H9 (cell line): ENCODE results near the gene GALNT10. TPM values are rescaled to one million over a fixed set of nuclear protein-coding genes. Genes with fewer than 3 reads are reported as not detected.

ENCODE experiments used
- DNase-seq: peaks from one replicate; pipeline ENCODE4 v3.0.0-alpha.2; 2017
- H2AFZ ChIP-seq: one replicate; pipeline ENCODE4 v1.6.1; 2013; ENCODE audit warnings: mild to moderate bottlenecking, low read length, control low read depth, moderate library complexity
- H2AK5ac ChIP-seq: 2 replicates; pipeline ENCODE4 v1.6.1; 2013; ENCODE audit warnings: low read length, control low read depth, mixed read lengths; ENCODE audit not compliant: insufficient read length
- H2BK120ac ChIP-seq: one replicate; pipeline ENCODE4 v1.6.1; 2013; ENCODE audit warnings: low read depth, mild to moderate bottlenecking, low read length, control low read depth, inconsistent platforms; ENCODE audit not compliant: poor library complexity, severe bottlenecking
- H2BK12ac ChIP-seq: 2 replicates; pipeline ENCODE4 v1.6.1; 2013; ENCODE audit warnings: low read length, control low read depth, mixed read lengths, low read depth; ENCODE audit not compliant: insufficient read length
- H2BK15ac ChIP-seq: 2 replicates; pipeline ENCODE4 v1.6.1; 2013; ENCODE audit warnings: low read depth, low read length, control low read depth
- H2BK20ac ChIP-seq: one replicate; pipeline ENCODE4 v1.6.1; 2013; ENCODE audit warnings: low read depth, mild to moderate bottlenecking, low read length, control low read depth, inconsistent platforms; ENCODE audit not compliant: poor library complexity, severe bottlenecking
- H2BK5ac ChIP-seq: 2 replicates; pipeline ENCODE4 v1.6.1; 2013; ENCODE audit warnings: low read length, control low read depth, mixed read lengths; ENCODE audit not compliant: insufficient read length
- H3K14ac ChIP-seq: 2 replicates; pipeline ENCODE4 v1.6.1; 2013; ENCODE audit warnings: low read length, control low read depth; ENCODE audit not compliant: insufficient read depth
- H3K18ac ChIP-seq: 2 replicates; pipeline ENCODE4 v1.6.1; 2013; ENCODE audit warnings: low read depth, mild to moderate bottlenecking, mixed read lengths, low read length, control low read depth; ENCODE audit not compliant: insufficient read length
- H3K23ac ChIP-seq: 2 replicates; pipeline ENCODE4 v1.6.1; 2013; ENCODE audit warnings: low read length, control low read depth, mixed read lengths, low read depth; ENCODE audit not compliant: insufficient read length
- H3K23me2 ChIP-seq: 2 replicates; pipeline ENCODE4 v1.6.1; 2013; ENCODE audit warnings: low read depth, mild to moderate bottlenecking, mixed read lengths, low read length, control low read depth; ENCODE audit not compliant: insufficient read length, poor library complexity, severe bottlenecking
- H3K27ac ChIP-seq: 2 replicates; pipeline ENCODE4 v1.5.1; 2013; ENCODE audit warnings: low read length, control low read depth, mixed read lengths, low read depth; ENCODE audit not compliant: insufficient read length
- H3K27me3 ChIP-seq: 2 replicates; pipeline ENCODE4 v1.6.1; 2013; ENCODE audit warnings: low read length, control low read depth, inconsistent platforms; ENCODE audit not compliant: insufficient read depth
- H3K4ac ChIP-seq: 2 replicates; pipeline ENCODE4 v1.6.1; 2013; ENCODE audit warnings: low read depth, mild to moderate bottlenecking, control low read depth, inconsistent platforms, low read length, moderate library complexity
- H3K4me1 ChIP-seq: 2 replicates; pipeline ENCODE4 v1.6.1; 2013; ENCODE audit warnings: low read length, control low read depth, inconsistent platforms; ENCODE audit not compliant: insufficient read depth
- H3K4me2 ChIP-seq: 2 replicates; pipeline ENCODE4 v1.6.1; 2013; ENCODE audit warnings: low read length, control low read depth, mixed read lengths; ENCODE audit not compliant: insufficient read length, insufficient read depth
- H3K56ac ChIP-seq: 2 replicates; pipeline ENCODE4 v1.6.1; 2013; ENCODE audit warnings: low read depth, mild to moderate bottlenecking, mixed read lengths, low read length, control low read depth; ENCODE audit not compliant: insufficient read length
- H3K79me1 ChIP-seq: 2 replicates; pipeline ENCODE4 v1.6.1; 2013; ENCODE audit warnings: low read depth, mild to moderate bottlenecking, moderate library complexity, low read length, control low read depth, inconsistent platforms; ENCODE audit not compliant: insufficient read depth, poor library complexity, severe bottlenecking
- H3K79me2 ChIP-seq: 2 replicates; pipeline ENCODE4 v1.6.1; 2013; ENCODE audit warnings: low read length, control low read depth, inconsistent platforms; ENCODE audit not compliant: insufficient read depth
- H3K9ac ChIP-seq: 2 replicates; pipeline ENCODE4 v1.6.1; 2013; ENCODE audit warnings: low read length, control low read depth, mixed read lengths; ENCODE audit not compliant: insufficient read length; ENCODE audit errors: extremely low read depth
- H3K9me3 ChIP-seq: one replicate; pipeline ENCODE4 v1.6.1; 2013; ENCODE audit warnings: low read depth, low read length, inconsistent platforms; ENCODE audit not compliant: control insufficient read depth
- H3T11ph ChIP-seq: one replicate; pipeline ENCODE4 v1.6.1; 2013; ENCODE audit warnings: mild to moderate bottlenecking, low read length, control low read depth, inconsistent platforms
- H4K20me1 ChIP-seq: one replicate; pipeline ENCODE4 v1.6.1; 2013; ENCODE audit not compliant: control insufficient read depth, insufficient read length, insufficient read depth
- H4K5ac ChIP-seq: 2 replicates; pipeline ENCODE4 v1.6.1; 2013; ENCODE audit warnings: low read depth, mild to moderate bottlenecking, mixed read lengths, low read length, control low read depth; ENCODE audit not compliant: insufficient read length
- H4K8ac ChIP-seq: replicated peaks from 2 replicates; pipeline ENCODE4 v1.6.1; 2013; ENCODE audit warnings: low read length, control low read depth, mixed read lengths, low read depth; ENCODE audit not compliant: insufficient read length
- H4K91ac ChIP-seq: 2 replicates; pipeline ENCODE4 v1.6.1; 2013; ENCODE audit warnings: low read depth, mild to moderate bottlenecking, moderate library complexity, mixed read lengths, low read length, control low read depth; ENCODE audit not compliant: insufficient read length
- H3K27ac Mint-ChIP-seq, 3 experiments: 2 replicates in 2 of 3; 3 replicates in 1 of 3; pipeline ENCODE4 v1.8.0; 2020 to 2021; ENCODE audit warnings: mixed read lengths in 3 of 3, mild to moderate bottlenecking in 1 of 3, moderate library complexity in 1 of 3
- H3K27me3 Mint-ChIP-seq: 2 replicates; pipeline ENCODE4 v1.8.0; 2021; ENCODE audit warnings: low read depth, mild to moderate bottlenecking, moderate library complexity, mixed read lengths
- H3K36me3 Mint-ChIP-seq, 3 experiments: 2 replicates in 2 of 3; 3 replicates in 1 of 3; pipeline ENCODE4 v1.8.0; 2020 to 2021; ENCODE audit warnings: low read depth in 3 of 3, mixed read lengths in 3 of 3; ENCODE audit not compliant: insufficient read depth in 1 of 3
- H3K4me1 Mint-ChIP-seq, 2 experiments: 2 replicates each; pipeline ENCODE4 v1.8.0; 2020; ENCODE audit warnings: mixed read lengths in 2 of 2
- H3K4me3 Mint-ChIP-seq, 2 experiments: 2 replicates in 1 of 2; 3 replicates in 1 of 2; pipeline ENCODE4 v1.8.0; 2020 to 2021; ENCODE audit warnings: mild to moderate bottlenecking in 2 of 2, mixed read lengths in 2 of 2, moderate library complexity in 1 of 2
- H3K9me3 Mint-ChIP-seq, 2 experiments: 2 replicates in 1 of 2; 3 replicates in 1 of 2; pipeline ENCODE4 v1.8.0; 2020; ENCODE audit warnings: mild to moderate bottlenecking in 2 of 2, mixed read lengths in 2 of 2, moderate library complexity in 1 of 2
- CTCF ChIP-seq: fragments of 200-600 bp; sonication (generic); conservative IDR thresholded peaks from 3 replicates; pipeline ENCODE4 v1.8.0; 2021; ENCODE audit warnings: antibody characterized with exemption, mild to moderate bottlenecking
- WGBS: extraction: QIAGEN DNeasy Blood & Tissue Kit; methylation state at CpG from one replicate; pipeline ENCODE4 v1.1.7; 2013; ENCODE audit warnings: missing lambda C conversion rate, low lambda C conversion rate, mixed read lengths; ENCODE audit not compliant: insufficient read length; ENCODE audit errors: extremely low coverage; 5-methylcytosine and 5-hydroxymethylcytosine counted together
- total RNA-seq: library from RNA; stranded (reverse); gene quantifications from 2 replicates; pipeline ENCODE4 v1.2.1, GENCODE V29; 2021

The GALNT10 gene
- total RNA-seq, 1 experiment from 2014 or later, result 15.4 TPM

GRCh38 chr5:154466147-154466546 lies 275.6 kb downstream of the GALNT10 start:
- no peak overlapping the region for H2AFZ ChIP-seq
- no peaks in the 10 kb centered on the region for H3K79me1 ChIP-seq
- no peak overlapping the region for H2BK120ac ChIP-seq
- H2BK20ac ChIP-seq, result no peak overlapping the region
- H3K4me1 Mint-ChIP-seq, result peaks cover 11 to 13% of the 10 kb centered on the region in 2 experiments
- no peak overlapping the region for H2BK5ac ChIP-seq
- no CpG with 5 or more reads among the region's 5 CpGs for WGBS
- TF ChIP-seq CTCF, result no peak
- no peak overlapping the region for H2AK5ac ChIP-seq
- H4K20me1 ChIP-seq, result no peaks in the 10 kb centered on the region
- H3K4me2 ChIP-seq, result no peak overlapping the region
- no peaks in the 10 kb centered on the region for H3K9me3 ChIP-seq
- H3K14ac ChIP-seq, result no peak overlapping the region
- H4K5ac ChIP-seq, result no peak overlapping the region
- no peak overlapping the region for H3K9ac ChIP-seq
- H3K27me3 Mint-ChIP-seq, result peaks cover 63% of the 10 kb centered on the region
- H3K36me3 Mint-ChIP-seq, result no peaks in the 10 kb centered on the region; a peak in 1 of 7 replicates
- H4K91ac ChIP-seq, result no peak overlapping the region
- no peak overlapping the region for H2BK15ac ChIP-seq
- no peaks in the 10 kb centered on the region for H3K79me2 ChIP-seq
- H3K27me3 ChIP-seq, result peaks cover 17% of the 10 kb centered on the region
- H3K27ac ChIP-seq, result no peak overlapping the region
- no peak overlapping the region for H2BK12ac ChIP-seq
- H3T11ph ChIP-seq, result no peak overlapping the region
- H3K4me1 ChIP-seq, result no peaks in the 10 kb centered on the region
- no peak overlapping the region for H3K4me3 Mint-ChIP-seq
- H4K8ac ChIP-seq, result no peak overlapping the region
- H3K27ac Mint-ChIP-seq, result no peak overlapping the region
- no peaks in the 10 kb centered on the region for H3K9me3 Mint-ChIP-seq
- H3K4ac ChIP-seq, result no peak overlapping the region
- no peak overlapping the region for H3K18ac ChIP-seq
- H3K56ac ChIP-seq, result no peak overlapping the region
- H3K23me2 ChIP-seq, result no peaks in the 10 kb centered on the region
- no peak for DNase-seq
- no peak overlapping the region for H3K23ac ChIP-seq
